ENCODE data around the gene SERPINA12.

Gene SERPINA12

DNA sequence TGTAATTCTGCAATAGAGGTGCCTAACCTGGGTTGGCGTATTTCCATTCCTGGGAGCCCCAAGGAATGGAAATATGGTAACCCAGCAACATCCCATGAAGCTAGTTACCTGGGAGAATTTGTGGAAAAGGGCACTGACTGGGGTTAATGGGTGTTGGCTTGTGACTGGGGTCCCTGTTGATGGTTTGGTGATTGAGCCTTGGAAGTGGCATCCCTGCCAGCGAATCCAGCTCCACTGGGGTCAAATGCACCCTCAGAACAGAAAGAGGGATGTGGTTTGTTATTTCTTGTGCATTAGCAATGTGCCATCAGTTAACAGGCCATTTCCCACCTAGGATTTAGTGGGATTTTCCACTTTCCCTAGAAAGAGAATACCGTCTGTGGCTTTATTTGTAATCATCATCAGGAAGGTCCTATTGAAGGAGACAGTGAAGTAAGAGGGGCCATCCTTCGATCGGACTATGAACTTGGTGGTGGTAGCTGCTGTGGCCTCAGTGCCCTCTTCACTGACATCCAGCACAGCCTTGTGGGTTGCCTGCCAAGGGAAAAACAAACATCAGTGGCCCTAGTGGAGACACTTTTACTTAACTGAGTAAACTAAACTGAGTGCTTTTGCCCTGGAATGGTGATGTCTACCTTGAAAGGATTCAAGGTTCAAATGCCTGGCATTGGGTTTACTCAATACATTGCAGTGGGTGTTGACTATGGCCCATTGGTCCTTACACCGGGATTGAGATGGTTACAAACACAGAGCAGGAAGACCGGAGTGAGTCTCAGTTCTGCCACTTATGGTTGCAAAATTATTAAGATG, 46.3 kb downstream of the SERPINA12 start:
- no peak for DNase-seq

DNA sequence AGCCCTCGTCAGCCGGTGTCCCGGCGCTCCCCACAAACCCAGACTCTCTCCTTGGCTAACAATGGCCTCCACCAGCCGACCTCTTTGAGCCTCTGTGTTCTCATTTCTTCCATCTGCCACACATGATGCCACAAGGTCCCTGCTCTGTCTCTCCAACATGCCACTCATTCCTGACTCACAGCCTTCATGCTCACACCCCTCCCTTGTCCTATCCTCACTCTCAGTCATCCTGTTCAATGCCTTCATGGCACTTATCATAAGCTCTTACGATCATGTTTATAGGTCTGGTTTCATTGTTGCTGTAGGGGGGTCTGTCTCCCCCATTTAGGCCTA, 47.1 kb downstream of the SERPINA12 start:
- DNase-seq: no peak

DNA sequence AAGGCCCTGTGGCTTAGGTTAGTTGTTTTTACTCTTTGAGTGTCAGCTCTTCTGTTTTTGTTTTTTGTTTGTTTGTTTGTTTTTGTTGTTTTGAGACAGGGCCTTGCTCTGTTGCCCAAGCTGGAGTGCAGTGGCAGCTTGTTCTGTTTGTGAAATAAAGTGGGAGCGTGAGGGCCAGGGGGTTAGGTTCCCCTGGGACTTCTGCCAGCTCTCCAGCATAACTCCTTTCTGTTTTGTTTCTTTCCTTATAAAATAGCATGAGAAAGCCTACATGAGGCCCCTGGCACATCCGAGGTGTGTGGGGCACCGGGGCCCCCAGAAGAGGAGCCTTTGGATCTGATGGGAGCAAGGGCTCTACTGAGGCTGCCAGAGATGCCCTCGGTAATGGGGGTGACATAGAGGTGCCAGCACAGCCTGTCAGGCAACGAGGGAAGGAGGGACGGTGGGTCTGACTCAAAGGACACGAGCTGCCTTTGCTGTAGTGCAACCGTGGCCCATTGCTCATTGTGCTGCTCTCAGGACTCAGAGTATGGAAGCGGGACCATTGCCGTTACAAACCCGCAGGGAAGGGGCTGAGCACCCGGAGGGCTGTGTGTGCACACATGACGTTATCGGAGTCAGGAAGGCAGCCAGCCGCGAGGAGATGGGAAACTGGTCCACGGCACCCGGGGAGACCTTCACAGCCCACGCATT, 47.6 kb downstream of the SERPINA12 start:
- no peak for DNase-seq

DNA sequence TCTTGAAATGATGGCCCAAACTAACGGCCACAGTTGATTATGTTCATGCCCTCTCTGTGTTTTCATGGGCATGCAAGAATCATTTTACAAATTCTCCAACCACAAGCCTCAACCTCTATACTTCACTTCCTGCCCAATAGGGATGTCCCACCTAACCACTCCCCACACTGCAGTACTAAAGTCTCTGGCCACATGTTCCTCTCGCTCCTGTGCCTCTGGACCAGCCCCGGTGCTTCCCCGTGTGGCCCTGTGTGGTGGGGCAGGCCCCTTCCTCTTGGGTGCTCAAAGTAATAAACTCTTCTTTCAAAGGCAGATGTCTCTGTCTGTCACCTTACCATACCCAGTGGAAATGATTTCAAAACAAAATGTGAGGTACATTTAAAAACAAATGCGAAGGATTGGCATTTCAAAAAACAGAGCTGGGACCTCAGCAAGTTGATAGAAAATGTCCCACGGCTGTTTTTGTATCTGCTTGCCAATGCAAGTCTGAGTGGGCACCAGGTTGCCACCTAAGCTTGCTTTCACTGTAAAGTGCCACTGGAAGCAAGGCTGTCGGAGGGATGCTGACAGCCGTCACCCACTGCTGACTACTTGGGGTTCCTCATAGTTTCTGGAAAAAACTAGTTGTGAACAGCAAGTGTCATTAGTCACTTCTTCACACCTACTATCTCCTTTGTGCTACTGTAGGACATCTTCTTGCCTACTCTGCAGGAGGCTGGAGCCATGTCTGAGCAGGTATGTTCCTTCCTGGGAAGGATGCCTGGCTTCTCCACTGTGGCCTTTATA, 48.4 kb downstream of the SERPINA12 start:
- DNase-seq: no peak

DNA sequence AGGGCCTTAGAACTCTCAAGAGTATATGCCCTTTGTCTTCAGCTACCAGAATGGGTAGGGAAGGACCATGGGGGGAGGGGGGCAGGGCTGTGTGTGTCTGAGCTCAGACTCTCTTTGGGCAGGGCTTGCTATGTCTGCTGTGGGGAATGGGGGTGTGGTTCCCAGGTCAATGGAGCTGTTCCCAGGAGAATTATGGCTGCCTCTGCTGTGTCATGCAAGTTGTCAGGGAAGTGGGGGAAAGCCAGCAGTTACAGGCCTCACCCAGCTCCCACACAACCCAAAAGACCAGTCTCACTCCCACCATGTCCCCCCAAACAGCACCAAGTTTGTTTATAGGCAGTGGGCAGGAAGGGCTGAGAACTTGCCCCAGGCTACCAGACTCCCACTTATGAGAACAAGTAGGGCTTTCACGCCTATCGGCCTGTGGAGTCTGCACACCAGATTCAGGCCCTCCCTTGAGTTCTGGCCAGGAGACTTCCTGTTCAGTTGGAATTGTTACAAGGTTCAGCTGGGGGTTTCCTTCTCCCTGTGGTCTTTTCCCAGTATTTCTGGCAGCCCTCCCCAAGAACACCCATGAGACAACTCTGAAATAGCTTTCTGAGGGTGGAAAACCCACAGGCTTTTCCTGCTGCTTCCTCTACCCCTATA, 50.6 kb downstream of the SERPINA12 start:
- DNase-seq: no peak

DNA sequence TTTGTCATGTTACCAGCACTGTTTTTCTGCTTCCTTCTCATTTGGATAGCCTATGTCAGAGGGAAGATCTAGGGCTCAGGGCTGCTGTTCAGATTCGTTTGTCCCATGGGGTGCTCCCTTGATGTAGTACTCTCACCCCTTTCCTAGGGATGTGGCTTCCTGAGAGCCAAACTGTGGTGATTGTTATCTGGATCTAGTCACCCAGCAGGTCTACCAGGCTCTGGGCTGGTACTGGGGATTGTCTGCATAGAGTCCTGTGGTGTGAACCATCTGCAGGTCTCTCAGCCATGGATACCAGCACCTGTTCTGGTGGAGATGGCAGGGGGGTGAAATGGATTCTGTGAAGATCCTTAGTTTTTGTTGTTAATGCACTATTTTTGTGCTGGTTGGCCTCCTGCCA, 51.2 kb downstream of the SERPINA12 start:
- DNase-seq: no peak

DNA sequence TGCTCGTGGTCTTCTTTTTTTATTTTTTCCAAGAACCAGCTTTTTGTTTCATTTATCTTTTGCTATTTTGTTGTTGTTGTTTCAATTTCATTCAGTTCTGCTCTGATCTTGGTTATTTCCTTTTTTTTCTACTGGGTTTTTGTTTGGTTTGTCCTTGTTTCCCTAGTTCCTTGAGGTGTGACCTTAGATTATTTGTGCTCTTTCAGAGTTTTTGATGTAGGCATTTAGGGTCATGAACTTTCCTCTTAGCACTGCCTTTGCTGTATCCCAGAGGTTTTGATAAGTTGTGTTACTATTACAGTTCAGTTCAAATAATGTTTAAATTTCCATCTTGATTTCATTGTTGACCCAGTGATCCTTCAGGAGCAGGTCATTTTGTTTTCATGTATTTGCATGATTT, 53.3 kb downstream of the SERPINA12 start:
- no peak for DNase-seq

DNA sequence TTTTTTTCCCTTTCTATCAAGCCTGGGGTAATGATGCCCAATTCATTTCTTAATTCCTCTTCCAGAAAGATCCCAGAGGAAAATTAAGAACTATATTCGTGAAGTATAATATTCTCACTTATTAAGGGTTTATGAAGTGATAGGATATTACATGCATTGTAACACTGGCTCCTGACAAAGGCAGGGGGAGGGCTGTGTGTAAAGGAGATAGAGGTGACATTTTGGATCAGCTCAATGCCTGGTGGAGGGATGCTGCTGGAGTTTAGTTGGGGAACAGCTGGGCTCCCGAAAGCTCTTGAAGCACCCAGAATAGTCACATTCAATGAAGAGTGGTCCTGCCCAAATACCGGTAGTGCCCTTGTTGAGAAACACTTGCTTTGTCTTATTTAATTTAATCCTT, 57.4 kb downstream of the SERPINA12 start:
- DNase-seq: no peak

DNA sequence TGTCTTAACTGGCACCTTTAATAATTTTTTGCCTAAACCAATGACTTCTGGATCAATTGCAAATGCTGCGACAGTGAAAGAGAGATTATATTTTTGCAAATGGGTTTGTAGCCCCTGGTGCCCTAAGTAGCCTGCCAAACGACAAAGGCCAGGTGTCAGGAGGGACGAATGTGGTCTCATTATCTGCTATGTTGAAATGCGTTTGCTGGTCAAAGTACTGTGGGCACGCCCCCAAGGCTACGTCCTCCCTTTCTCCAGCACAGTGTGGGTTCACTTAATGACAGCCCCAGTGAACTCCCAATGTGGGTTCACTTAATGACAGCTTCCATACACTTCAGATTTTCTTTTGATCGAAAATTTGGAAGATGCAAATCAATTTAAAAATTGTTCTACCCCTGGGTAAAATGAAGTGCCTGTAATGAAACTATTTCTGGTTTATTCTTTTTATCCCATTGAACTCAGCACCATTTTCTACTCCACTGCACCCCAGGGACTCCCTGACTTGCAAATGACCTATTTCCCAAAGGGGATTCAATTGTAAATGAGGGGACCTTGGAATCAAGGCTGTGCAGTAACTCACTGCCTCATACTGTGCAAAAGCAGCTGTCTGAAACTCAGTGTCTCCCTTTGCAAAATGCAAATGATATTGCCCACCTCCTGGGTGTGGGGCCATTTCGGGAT, 58.0 kb downstream of the SERPINA12 start:
- DNase-seq: no peak

DNA sequence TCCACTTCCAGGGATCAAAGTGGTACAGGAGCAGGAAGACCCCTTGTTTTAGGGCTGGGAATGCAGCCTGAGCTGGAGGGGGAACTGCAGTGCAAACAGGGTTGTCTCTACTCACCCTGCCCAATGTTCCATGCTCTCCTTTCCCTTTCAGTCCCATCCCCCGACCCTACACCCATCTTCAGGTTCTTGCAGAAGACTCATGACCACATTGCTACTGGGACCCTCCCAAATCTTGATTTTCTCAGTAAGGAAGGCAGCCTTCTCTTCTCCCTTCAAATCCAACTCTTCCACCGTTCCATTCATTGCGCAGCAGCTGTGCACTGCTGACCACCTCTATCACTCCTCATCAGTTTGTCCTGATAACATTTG, 58.6 kb downstream of the SERPINA12 start:
- no peak for DNase-seq

DNA sequence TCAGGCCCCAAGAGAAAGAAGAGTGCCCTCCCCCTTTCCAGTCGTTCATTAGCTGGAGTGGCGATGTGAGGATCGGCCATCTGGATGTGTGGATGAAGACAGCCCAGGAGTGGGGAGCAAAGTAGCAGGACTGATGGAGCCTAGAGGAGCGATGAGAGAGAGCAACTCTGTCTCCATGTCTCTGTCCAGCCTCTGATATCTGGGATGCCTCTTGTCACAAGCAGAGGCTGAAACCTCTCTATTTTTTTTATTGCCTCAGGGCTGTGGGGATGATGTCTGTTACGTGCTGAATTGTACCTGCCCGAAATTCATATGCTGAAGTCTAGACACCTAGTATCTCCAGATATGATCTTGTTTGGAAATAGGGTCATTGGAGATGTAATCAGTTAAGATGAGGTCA, 59.3 kb downstream of the SERPINA12 start:
- DNase-seq: no peak

DNA sequence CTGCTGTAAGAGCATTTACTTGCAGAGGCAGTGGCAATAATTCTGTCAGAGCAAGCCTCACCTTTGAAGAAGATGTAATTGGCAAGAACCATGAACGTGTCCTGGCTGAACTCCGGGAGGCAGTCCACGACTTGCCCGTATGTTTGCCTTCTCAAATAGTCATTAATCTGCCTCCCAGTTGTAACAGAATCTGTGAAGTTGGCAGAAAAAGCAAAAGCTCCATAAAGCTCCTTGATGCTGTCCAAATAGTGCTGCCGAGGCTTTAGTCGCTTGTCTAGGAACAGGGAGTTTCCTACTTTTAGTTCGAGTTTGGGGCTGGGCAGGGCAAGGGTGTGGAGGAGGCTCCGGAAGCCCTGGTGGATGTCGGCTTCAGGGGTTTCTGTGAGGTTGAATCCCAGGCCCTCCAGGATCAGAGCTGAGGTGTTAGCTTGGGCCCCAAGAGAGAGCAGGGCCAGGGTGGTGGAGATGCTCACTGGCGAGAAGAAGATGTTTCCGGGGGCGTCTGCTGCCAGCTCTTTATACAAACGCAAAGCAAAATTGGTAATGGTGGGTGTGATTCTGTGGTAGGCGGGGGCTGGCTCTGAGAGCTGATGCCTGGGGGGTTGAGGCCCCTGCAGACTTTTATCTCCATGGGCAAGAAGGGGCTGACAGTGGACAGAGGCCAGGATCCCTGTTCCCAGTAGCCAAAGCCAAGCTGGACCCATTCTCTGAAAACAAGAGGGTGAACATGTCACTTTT, 61.0 kb downstream of the SERPINA12 start:
- DNase-seq: no peak

DNA sequence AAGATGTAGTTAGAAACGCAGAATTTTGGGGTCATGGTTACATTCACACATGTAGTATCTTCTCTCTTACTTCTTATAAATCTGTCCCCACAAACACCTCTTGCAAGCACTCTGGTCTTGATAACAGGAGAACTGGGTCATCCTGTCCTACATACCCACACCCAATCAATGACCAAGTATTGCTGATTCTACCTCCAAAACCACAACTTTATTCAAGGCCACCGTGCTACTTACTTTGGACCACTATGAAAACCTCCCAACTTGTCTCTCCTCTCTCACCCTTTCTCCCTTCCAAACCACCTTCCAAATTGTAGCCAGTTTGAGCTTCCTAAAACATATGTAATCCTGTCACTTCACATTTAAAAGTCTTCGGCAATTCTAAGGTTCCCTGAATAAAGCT, 62.1 kb downstream of the SERPINA12 start:
- DNase-seq: no peak

DNA sequence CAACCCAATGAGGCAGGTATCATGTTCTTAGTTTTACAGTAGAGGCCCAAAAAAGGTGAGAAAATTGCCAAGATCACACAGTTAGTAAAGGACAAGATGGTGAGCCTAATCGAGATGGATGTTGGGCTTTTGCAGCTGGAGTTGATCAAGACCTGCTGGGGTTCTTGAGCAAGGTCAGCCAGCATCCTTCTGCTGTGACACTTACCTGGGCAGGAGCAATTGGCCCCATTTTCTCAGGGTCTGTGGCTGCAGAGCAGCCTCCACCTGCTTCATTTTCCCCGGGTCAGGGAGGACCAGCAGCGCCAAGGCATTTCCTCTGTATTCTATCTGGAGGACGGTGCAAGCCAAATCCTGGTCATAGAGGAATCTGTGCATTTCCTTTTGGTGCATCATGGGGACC, 63.1 kb downstream of the SERPINA12 start:
- DNase-seq: no peak

DNA sequence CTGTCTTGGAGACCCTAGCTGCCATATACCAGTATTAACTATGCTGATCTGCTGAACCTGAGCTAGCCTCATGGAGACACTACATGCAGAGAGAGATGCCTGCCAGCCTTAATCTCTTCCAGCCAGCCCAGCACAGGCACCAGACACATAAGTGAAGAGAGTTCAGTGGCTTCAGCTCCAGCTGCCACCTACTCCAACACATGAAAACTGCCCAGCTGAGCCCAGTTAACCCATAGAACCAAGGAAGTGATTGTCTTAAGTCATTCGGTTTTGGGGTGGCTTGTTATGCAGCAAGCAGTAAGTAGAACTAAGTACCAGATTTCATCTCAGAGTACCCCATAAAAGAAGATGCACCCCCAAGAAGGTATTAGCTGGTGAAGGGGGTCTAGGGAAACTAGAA, 64.3 kb downstream of the SERPINA12 start:
- DNase-seq: no peak

DNA sequence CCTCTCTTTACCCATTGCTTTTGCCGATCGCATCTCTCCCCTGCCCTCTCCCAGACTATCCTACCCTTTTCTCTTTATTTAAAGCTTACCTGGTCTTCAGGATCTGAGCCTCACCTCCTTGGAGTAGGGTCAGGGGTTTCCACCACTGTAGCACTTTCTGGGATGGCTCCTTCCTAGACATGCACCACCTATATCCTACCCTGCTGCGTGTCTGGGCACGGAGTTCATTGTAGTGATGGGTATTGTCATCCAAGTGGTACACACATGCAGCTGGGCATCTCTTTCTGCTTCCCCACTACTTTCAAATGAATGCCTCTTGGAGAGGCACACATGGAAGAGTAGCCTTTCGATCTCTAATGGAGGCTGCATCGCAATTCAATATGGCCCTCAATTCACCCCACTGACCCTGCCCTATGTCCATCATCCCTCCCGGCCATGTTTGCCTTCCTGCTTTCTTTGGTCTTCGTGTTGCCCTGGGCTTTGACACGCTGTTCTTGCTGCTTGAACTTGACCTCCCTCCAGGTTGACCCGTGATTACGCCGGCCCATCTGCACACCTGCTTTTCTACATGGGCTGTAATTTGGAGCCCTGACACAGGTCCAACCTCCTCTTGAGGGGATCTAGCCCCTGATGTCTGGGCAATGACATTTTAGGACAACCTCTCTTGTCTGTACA, 67.6 kb downstream of the SERPINA12 start:
- no peak for DNase-seq

DNA sequence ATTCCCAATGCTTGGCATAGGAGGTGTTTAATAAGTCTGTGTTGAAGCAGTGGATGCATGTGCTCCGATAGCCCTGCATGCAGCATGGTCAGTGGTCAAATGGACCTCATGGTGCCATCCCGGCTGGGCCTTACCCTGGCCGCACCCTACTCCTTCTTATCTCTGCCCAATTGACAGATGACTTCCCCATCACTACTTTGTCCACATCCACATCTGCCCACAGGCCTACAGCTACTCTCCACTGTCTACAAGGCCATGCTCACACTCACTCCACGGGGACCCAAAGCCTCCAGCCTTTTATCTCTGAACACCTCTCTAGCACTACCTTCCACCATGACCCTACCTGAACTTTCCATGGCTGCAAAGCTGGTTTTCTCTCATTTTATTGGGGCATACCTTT, 68.1 kb downstream of the SERPINA12 start:
- no peak for DNase-seq

DNA sequence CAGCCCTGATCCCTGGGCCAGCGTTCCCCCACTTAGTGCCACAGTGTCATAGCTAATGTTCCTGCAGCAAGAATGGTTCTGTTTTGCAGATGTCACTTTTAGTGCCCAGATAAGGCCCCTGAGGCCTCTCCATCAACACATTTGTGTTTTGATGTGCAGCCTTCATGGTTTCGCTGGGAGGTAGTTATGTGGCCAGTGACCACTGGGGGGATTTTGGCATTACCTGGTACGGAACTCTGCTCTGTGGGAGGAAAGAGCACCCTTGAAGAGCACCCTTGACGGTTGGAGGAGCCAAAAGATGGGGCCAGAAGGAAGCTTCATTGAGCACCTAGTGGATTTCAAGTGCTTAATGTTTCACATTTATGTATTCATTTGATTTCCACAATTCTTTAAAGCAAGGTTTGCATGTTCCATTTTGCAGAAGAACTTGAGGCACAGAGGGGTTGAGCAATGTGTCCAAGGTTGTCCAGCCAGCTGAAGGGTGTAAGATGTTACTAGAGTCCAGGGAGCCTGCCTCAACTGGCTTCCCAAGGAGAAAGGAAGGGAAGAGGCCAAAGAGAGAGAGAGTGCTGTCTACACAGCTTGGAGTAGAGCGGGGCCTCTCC, 69.7 kb downstream of the SERPINA12 start:
- DNase-seq: no peak
